K562 (cell line): ENCODE results near the gene LOXL4. TPM values are rescaled to one million over a fixed set of nuclear protein-coding genes. Genes with fewer than 3 reads are reported as not detected.

Experiments used
- ATAC-seq: fragments of 200-7000 bp; cut with Tn5 transposase; 3 replicates; pipeline ENCODE4 v1.9.1; 2020; ENCODE audit warnings: moderate library complexity
- BruUV-seq: library from RNA; stranded (reverse); fragments of 400-500 nt; replicated peaks from 2 replicates; lab custom pipeline; 2021; lab: Mats Ljungman, UMichigan
- CTCF ChIA-PET: fragments of 300-600 bp; formaldehyde crosslinking; extraction: SDS; loops from one replicate; lab custom pipeline; 2021; ENCODE audit warnings: low intra/inter-chr PET ratio; lab: Yijun Ruan, JAX
- POLR2A ChIA-PET: fragments of 300-600, 350-650 bp; sonication (Branson Sonifier 250); formaldehyde crosslinking; extraction: SDS; loops from one replicate; lab custom pipeline; 2021; ENCODE audit warnings: antibody characterized with exemption, inconsistent platforms; lab: Yijun Ruan, JAX
- DNase-seq, 4 experiments: peaks; one replicate each; pipeline versions ENCODE4 v3.0.0 to v3.0.0-alpha.2; 2011 to 2018; ENCODE audit warnings: low spot score in 3 of 4, mixed read lengths in 3 of 4; ENCODE audit errors: extremely low read depth in 1 of 4
- FAIRE-seq: peaks from 2 replicates; lab custom pipeline; 2011; peaks lifted over from hg19 to GRCh38; lab: Jason Lieb, UNC
- H2AFZ ChIP-seq: 2 replicates; pipeline ENCODE4 v1.6.0; 2011; ENCODE audit warnings: low read depth, low read length, control low read depth, inconsistent platforms
- H3K27ac ChIP-seq: fragments of 200-600 bp; 3 replicates; pipeline ENCODE4 v1.8.0; 2011; ENCODE audit warnings: low read depth, mild to moderate bottlenecking, control low read depth, inconsistent platforms, low read length, moderate library complexity, mixed read lengths; ENCODE audit errors: extremely low read depth
- H3K27me3 ChIP-seq, 2 experiments: fragments of 300-600 bp in 1 of 2; 2 replicates in 1 of 2; 3 replicates in 1 of 2; pipeline versions ENCODE4 v1.6.0 to v1.8.0; 2011; ENCODE audit warnings: inconsistent platforms in 2 of 2, low read length in 2 of 2, mild to moderate bottlenecking in 1 of 2, mixed read lengths in 1 of 2, moderate library complexity in 1 of 2; ENCODE audit not compliant: control insufficient read depth in 2 of 2, insufficient read depth in 2 of 2
- H3K36me3 ChIP-seq: fragments of 300-600 bp; 3 replicates; pipeline ENCODE4 v1.8.0; 2011; ENCODE audit warnings: mild to moderate bottlenecking, low read length, inconsistent platforms; ENCODE audit not compliant: control insufficient read depth, insufficient read depth
- H3K4me1 ChIP-seq, 2 experiments: fragments of 200-600 bp in 1 of 2; replicated peaks in 1 of 2; 2 replicates in 1 of 2; 3 replicates in 1 of 2; pipeline versions ENCODE4 v1.5.1 to v1.8.0; 2011; ENCODE audit warnings: inconsistent platforms in 2 of 2, low read length in 2 of 2, mild to moderate bottlenecking in 1 of 2, mixed read lengths in 1 of 2, moderate library complexity in 1 of 2; ENCODE audit not compliant: control insufficient read depth in 2 of 2, insufficient read depth in 2 of 2
- H3K4me2 ChIP-seq: 2 replicates; pipeline ENCODE4 v1.6.1; 2011; ENCODE audit warnings: low read length, control low read depth, inconsistent platforms, mixed read lengths; ENCODE audit not compliant: insufficient read depth
- H3K4me3 ChIP-seq: fragments of 200-600 bp; sonication (generic), shearing (Covaris generic); 2 replicates; pipeline ENCODE4 v1.5.1; 2016; ENCODE audit warnings: control low read depth, inconsistent platforms
- H3K79me2 ChIP-seq: fragments of 200-600 bp; 3 replicates; pipeline ENCODE4 v1.8.0; 2011; ENCODE audit warnings: low read length, inconsistent platforms; ENCODE audit not compliant: control insufficient read depth, insufficient read depth
- H3K9ac ChIP-seq, 2 experiments: 2 replicates each; pipeline versions ENCODE4 v1.6.0 to v1.6.1; 2011; ENCODE audit warnings: low read depth in 2 of 2, low read length in 2 of 2, control low read depth in 1 of 2, inconsistent platforms in 1 of 2, mild to moderate bottlenecking in 1 of 2, mixed read lengths in 1 of 2; ENCODE audit not compliant: insufficient read depth in 1 of 2
- H3K9me1 ChIP-seq: one replicate; pipeline ENCODE4 v1.6.0; 2011; ENCODE audit warnings: inconsistent platforms, mild to moderate bottlenecking, low read length, moderate library complexity; ENCODE audit not compliant: control insufficient read depth, insufficient read depth
- H3K9me3 ChIP-seq: replicated peaks from 2 replicates; pipeline ENCODE4 v1.5.1; 2011; ENCODE audit warnings: low read depth, low read length, inconsistent platforms; ENCODE audit not compliant: control insufficient read depth, insufficient read depth
- H4K20me1 ChIP-seq: replicated peaks from 2 replicates; pipeline ENCODE4 v1.6.1; 2011; ENCODE audit warnings: low read length, inconsistent platforms, mixed read lengths; ENCODE audit not compliant: control insufficient read depth, insufficient read depth
- ATF6 ChIP-seq: sonication (generic); formaldehyde crosslinking; IDR thresholded peaks from 2 replicates; pipeline ENCODE4 v1.4.0; 2020; ENCODE audit warnings: mild to moderate bottlenecking, missing genetic modification reagents
- EHMT2 ChIP-seq: fragments of 450-650 bp; IDR thresholded peaks from 2 replicates; pipeline ENCODE4 v1.6.1; 2018; ENCODE audit warnings: antibody characterized with exemption
- GATAD2B ChIP-seq: fragments of 450-650 bp; IDR thresholded peaks from 2 replicates; pipeline ENCODE4 v1.6.1; 2017; ENCODE audit warnings: mild to moderate bottlenecking, borderline replicate concordance
- HNRNPUL1 ChIP-seq: fragments of 200-400 bp; formaldehyde crosslinking; IDR thresholded peaks from 2 replicates; pipeline ENCODE4 v1.6.1; 2017; ENCODE audit warnings: low read length
- ILK ChIP-seq: fragments of 450-650 bp; IDR thresholded peaks from 2 replicates; pipeline ENCODE4 v1.6.1; 2016; ENCODE audit warnings: missing genetic modification characterization, low read depth, mild to moderate bottlenecking, missing compliant biosample characterization, moderate library complexity, borderline replicate concordance
- JUNB ChIP-seq: fragments of 450-650 bp; formaldehyde crosslinking; conservative IDR thresholded peaks from 2 replicates; pipeline ENCODE4 v1.4.0; 2020; ENCODE audit warnings: mild to moderate bottlenecking
- KAT7 ChIP-seq: sonication (generic); formaldehyde crosslinking; IDR thresholded peaks from 2 replicates; pipeline ENCODE4 v1.8.0; 2022; ENCODE audit warnings: missing genetic modification reagents, mild to moderate bottlenecking, borderline replicate concordance
- KLF16 ChIP-seq: IDR thresholded peaks from 2 replicates; pipeline ENCODE4 v1.6.1; 2016; ENCODE audit warnings: antibody characterized with exemption
- PBX2 ChIP-seq, 2 experiments: IDR thresholded peaks in 1 of 2; conservative IDR thresholded peaks in 1 of 2; 2 replicates each; pipeline ENCODE4 v1.6.1; 2016; ENCODE audit warnings: low read depth in 2 of 2, mild to moderate bottlenecking in 1 of 2, missing compliant biosample characterization in 1 of 2, missing genetic modification characterization in 1 of 2, moderate library complexity in 1 of 2
- RFX1 ChIP-seq: fragments of 450-650 bp; IDR thresholded peaks from 2 replicates; pipeline ENCODE4 v1.6.1; 2016; ENCODE audit warnings: mild to moderate bottlenecking, moderate library complexity
- ZFP30 ChIP-seq: fragments of 250-450 bp; sonication (Bioruptor Pico); IDR thresholded peaks from 2 replicates; pipeline ENCODE4 v1.8.0; 2022; ENCODE audit warnings: moderate library complexity, mild to moderate bottlenecking, inconsistent platforms, borderline replicate concordance
- ZNF174 ChIP-seq: fragments of 250-450 bp; sonication (Bioruptor Pico); IDR thresholded peaks from 2 replicates; pipeline ENCODE4 v1.4.0; 2020; ENCODE audit warnings: mild to moderate bottlenecking
- WGBS: fragments of 100-300 bp; shearing (Covaris generic); methylation state at CpG from one replicate; pipeline ENCODE4 v1.1.6; 2016; ENCODE audit warnings: low coverage, mixed read lengths; ENCODE audit not compliant: insufficient coverage; ENCODE audit errors: missing lambda C conversion rate; 5-methylcytosine and 5-hydroxymethylcytosine counted together
- in situ Hi-C: fragments of 300-500 bp; cut with MboI; formaldehyde crosslinking; loops from 4 replicates; pipeline ENCODE4 v1.15.0; 2018; ENCODE audit warnings: inconsistent platforms, mixed read lengths
- intact Hi-C: fragments of 100-400 bp; cut with micrococcal nuclease; formaldehyde crosslinking; loops from 2 replicates; pipeline ENCODE4 v1.14.2; 2022
- polyA plus RNA-seq, 8 experiments: library from polyadenylated mRNA; depleted of rRNA in 4 of 8; stranded (reverse) in 5 of 8; unstranded in 3 of 8; fragments of >200 nt; fragmentation: Nextera tagmentation in 2 of 8; fragmentation: Illumina TruSeq in 1 of 8; extraction: Ambion mirVana in 2 of 8; extraction: Trizol in 1 of 8; gene quantifications; 2 replicates each; pipeline versions ENCODE4 v1.2.1 to v1.2.3, GENCODE V29; 2011 to 2014; ENCODE audit warnings: inconsistent platforms in 1 of 8, missing spikeins in 1 of 8
- total RNA-seq, 7 experiments: library from RNA; depleted of rRNA in 6 of 7; stranded (reverse); fragments of >200 nt in 6 of 7; fragmentation: Illumina TruSeq in 2 of 7; extraction: Trizol in 2 of 7; gene quantifications; 2 replicates each; pipeline versions ENCODE4 v1.2.1 to v1.2.3, GENCODE V29; 2011 to 2021; ENCODE audit warnings: low replicate concordance in 1 of 7

The LOXL4 gene
- total and polyA plus RNA-seq, 9 of the 15 experiments (the other 6 are each of a cell fraction or from before 2014, with no cell fraction given) = 0.03 to 0.35 (median 0.05) TPM; not detected in 3

- peaks cover 2 to 19% of the 10 kb centered on the region in 2 experiments; a peak in 3 of 5 replicates for H3K4me1 ChIP-seq
- H4K20me1 ChIP-seq = no peaks in the 10 kb centered on the region
- ATAC-seq (no peak), DNase-seq (peak in 2 of 4 experiments; percentile 23 to 35), FAIRE-seq (no peak)
- no TSS peak for BruUV-seq
- no peaks in the 10 kb centered on the region for H3K9me1 ChIP-seq
- intact Hi-C loops = no loop called here
- ChIA-PET CTCF (no interaction called here), POLR2A (interaction anchor here (0.6 to 0.7 kb wide), 3 partner anchors 8 to 82 kb away, joined by 3 read pairs; no protein-coding TSS in a partner anchor)
- H3K9me3 ChIP-seq = no peaks in the 10 kb centered on the region
- no peaks in the 10 kb centered on the region for H3K36me3 ChIP-seq
- H3K27me3 ChIP-seq = peaks cover 0 to 42% of the 10 kb centered on the region in 2 experiments; a peak in 3 of 5 replicates
- H3K27ac ChIP-seq = no peak overlapping the region
- H2AFZ ChIP-seq = no peak overlapping the region
- WGBS = 17% methylated on average over 6 of the region's 8 CpGs
- H3K79me2 ChIP-seq = no peaks in the 10 kb centered on the region
- no peak overlapping the region for H3K4me3 ChIP-seq
- no peak overlapping the region for H3K9ac ChIP-seq
- no peak overlapping the region for H3K4me2 ChIP-seq
- in situ Hi-C loops = no loop called here
- TF ChIP-seq ILK (tag) (no peak), RFX1 (no peak), ZNF174 (CRISPR knock-in tag) (no peak), KAT7 (CRISPR knock-in tag) (no peak), JUNB (CRISPR knock-in tag) (no peak), ZFP30 (CRISPR knock-in tag) (no peak), GATAD2B (no peak), HNRNPUL1 (no peak), KLF16 (no peak), EHMT2 (no peak), PBX2 (CRISPR knock-in tag; IDR thresholded peaks at IDR 0.05; ENCODE audit: low read depth) (no peak), PBX2 (tag; conservative IDR thresholded peaks at IDR 0.05; ENCODE audit: low read depth) (no peak), ATF6 (no peak)
Observed at GRCh38 chr10:98269435-98269912, 1.5 kb upstream of the LOXL4 start.
